WI38 (cell line): ENCODE data around the gene SH3GL1.

Experiments used
- H3K4me3 ChIP-seq: 2 replicates; pipeline ENCODE4 v1.5.1; 2011; ENCODE audit warnings: low read depth, mild to moderate bottlenecking, control low read depth, low read length
- CTCF ChIP-seq: IDR thresholded peaks from 2 replicates; pipeline ENCODE4 v1.5.1; 2012; ENCODE audit warnings: low read depth, mild to moderate bottlenecking, control low read depth, low read length

Gene SH3GL1

GRCh38 chr19:4388337-4389063 lies 11.8 kb downstream of the SH3GL1 start:
- no peak overlapping the region for H3K4me3 ChIP-seq
- TF ChIP-seq CTCF = no peak

DNA sequence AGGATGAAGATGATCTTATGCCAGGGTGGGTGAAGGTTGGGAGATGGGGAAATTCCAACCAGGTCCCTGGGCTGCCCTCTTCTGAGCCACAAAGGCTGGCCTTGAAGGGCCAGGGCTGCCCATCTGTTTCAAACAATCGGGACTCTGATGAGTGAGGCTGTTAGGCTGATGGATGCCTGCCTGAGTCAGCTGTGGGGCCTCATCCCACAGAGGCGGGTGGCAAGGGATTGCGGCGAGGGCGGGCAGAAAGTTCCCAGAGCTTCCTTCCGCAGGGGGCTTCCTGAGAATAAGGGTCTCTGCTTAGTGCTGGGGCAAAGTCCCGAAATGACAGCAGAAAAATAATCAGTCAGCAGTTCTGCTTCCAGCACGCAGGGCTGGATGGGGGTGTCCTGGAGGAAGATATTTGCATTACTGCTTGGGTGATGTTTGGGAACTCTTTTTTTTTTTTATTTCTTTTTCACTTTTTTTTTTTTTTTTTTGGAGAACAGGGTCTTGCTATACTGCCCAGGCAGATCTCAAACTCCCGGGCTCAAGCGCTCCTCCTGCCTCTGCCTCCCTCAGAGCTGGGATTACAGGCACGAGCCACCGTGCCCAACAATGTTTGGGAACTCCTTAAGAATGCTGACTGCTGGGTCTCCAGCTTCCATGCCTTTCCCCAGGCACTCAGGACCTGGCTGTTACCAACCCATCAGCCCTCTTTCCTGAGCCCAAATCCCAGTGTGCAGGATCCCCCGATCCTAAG lies 14.1 kb downstream of the SH3GL1 start:
- no peak overlapping the region for H3K4me3 ChIP-seq
- peak; percentile 36; the same call in 1 of the 2 replicates for TF ChIP-seq CTCF

GRCh38 chr19:4385291-4386040 lies 14.9 kb downstream of the SH3GL1 start:
- no peak for TF ChIP-seq CTCF

GRCh38 chr19:4380254-4380727 lies 20.1 kb downstream of the SH3GL1 start:
- TF ChIP-seq CTCF = no peak
- no peak overlapping the region for H3K4me3 ChIP-seq

More at GRCh38 chr19:4385291-4386040, 14.9 kb downstream of the SH3GL1 start:
- H3K4me3 ChIP-seq = no peak overlapping the region

DNA sequence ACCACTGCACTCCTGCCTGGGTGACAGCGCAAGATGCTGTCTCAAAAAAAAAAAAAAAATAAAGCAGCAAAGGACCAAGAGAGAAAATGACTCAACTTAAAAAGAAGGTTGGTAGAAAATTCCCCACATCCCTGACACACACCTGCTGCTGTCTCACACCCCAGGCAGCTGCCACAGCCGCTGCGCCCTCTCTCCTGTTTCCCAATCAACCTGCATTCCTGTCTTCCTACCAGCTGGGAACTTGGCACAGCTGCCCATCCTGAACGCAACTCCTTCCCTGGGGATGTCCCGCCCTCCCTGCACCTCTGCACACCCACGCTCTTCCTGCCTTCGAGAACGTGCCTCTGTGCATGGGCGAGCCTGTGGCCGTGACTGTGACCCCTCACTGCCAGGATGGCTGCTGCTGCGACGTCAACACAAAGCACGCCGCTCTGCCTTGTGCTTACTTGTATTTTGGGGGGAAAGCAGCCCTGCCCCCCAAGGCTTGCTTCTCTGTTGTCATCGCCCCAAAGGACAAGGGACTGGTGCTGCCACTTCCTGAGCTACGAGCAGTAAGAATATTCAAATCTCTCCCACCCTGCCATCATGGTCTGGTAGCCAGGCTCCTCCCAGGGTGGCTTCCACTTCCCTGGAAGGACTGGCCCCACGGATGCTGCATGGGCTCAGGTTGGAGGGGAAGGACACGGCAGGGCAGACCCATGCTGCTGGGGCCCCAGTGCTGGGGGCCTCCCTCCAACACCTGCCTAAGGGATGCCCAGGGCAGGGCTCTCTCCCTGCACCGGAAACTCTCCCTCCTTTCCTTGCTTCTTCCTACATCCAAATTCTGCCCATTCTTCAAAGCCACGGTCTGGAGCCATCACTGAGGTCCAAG lies 20.7 kb downstream of the SH3GL1 start:
- H3K4me3 ChIP-seq = no peak overlapping the region
- no peak for TF ChIP-seq CTCF

DNA sequence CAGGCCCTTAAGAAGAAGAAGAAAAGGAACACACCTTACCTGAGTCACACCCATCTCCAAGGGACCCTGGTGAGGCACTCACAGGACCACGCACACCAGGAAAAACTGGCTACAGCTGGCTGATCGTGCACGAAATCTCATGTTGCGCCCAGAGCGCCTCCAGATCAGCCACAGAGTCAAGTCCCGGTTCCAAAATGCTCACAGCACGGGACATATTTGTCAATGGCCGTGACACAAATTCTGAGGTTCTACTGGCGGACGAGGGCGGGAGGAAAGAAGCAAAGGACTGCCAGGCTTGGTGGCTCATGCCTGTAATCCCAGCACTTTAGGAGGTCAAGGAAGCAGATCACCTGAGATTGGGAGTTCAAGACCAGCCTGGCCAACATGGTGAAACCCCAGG lies 21.5 kb downstream of the SH3GL1 start:
- TF ChIP-seq CTCF = no peak
- H3K4me3 ChIP-seq = no peak overlapping the region
